SK-N-SH treated with all-trans-retinoic acid at 6 μM for 48 hours (cell line): Measurements from ENCODE around the gene ATR.

Experiments used
- ATAC-seq: fragments of 200-7000 bp; cut with Tn5 transposase; 3 replicates; pipeline ENCODE4 v1.9.1; 2020; ENCODE audit warnings: mild to moderate bottlenecking, moderate library complexity
- ARNTL ChIP-seq: fragments of 450-650 bp; formaldehyde crosslinking; IDR thresholded peaks from 2 replicates; pipeline ENCODE4 v1.5.0; 2020; ENCODE audit warnings: low read depth, mild to moderate bottlenecking, moderate library complexity, borderline replicate concordance
- CSDC2 ChIP-seq: fragments of 250-450 bp; sonication (Bioruptor Pico); IDR thresholded peaks from 2 replicates; pipeline ENCODE4 v1.5.0; 2020; ENCODE audit warnings: mild to moderate bottlenecking, moderate library complexity
- GLIS3 ChIP-seq: fragments of 250-450 bp; sonication (Bioruptor Pico); IDR thresholded peaks from 2 replicates; pipeline ENCODE4 v1.5.0; 2020; ENCODE audit warnings: mild to moderate bottlenecking, moderate library complexity
- ISL1 ChIP-seq: fragments of 250-450 bp; sonication (Bioruptor Pico); IDR thresholded peaks from 2 replicates; pipeline ENCODE4 v2.1.2; 2022; ENCODE audit warnings: mild to moderate bottlenecking, moderate library complexity
- RARB ChIP-seq: fragments of 250-450 bp; sonication (Bioruptor Pico); IDR thresholded peaks from 2 replicates; pipeline ENCODE4 v1.8.0; 2021; ENCODE audit warnings: mild to moderate bottlenecking, moderate library complexity
- SNAI2 ChIP-seq: fragments of 250-450 bp; sonication (Bioruptor Pico); IDR thresholded peaks from 2 replicates; pipeline ENCODE4 v1.5.0; 2020; ENCODE audit warnings: mild to moderate bottlenecking, moderate library complexity
- TCF4 ChIP-seq: fragments of 250-450 bp; sonication (Bioruptor Pico); IDR thresholded peaks from 2 replicates; pipeline ENCODE4 v1.8.0; 2021; ENCODE audit warnings: mild to moderate bottlenecking, moderate library complexity, borderline replicate concordance
- TOX ChIP-seq: fragments of 250-450 bp; sonication (Bioruptor Pico); IDR thresholded peaks from 2 replicates; pipeline ENCODE4 v1.8.0; 2021; ENCODE audit warnings: mild to moderate bottlenecking, moderate library complexity, borderline replicate concordance
- ZC3H10 ChIP-seq: fragments of 250-450 bp; sonication (Bioruptor Pico); IDR thresholded peaks from 2 replicates; pipeline ENCODE4 v1.5.1; 2021; ENCODE audit warnings: mild to moderate bottlenecking, moderate library complexity
- ZFP3 ChIP-seq: fragments of 250-450 bp; sonication (Bioruptor Pico); IDR thresholded peaks from 2 replicates; pipeline ENCODE4 v1.5.0; 2020; ENCODE audit warnings: mild to moderate bottlenecking, moderate library complexity
- ZFP30 ChIP-seq: fragments of 450-650 bp; formaldehyde crosslinking; IDR thresholded peaks from 2 replicates; pipeline ENCODE4 v1.5.0; 2022; ENCODE audit warnings: mild to moderate bottlenecking, moderate library complexity
- ZNF565 ChIP-seq: fragments of 450-650 bp; formaldehyde crosslinking; conservative IDR thresholded peaks from 2 replicates; pipeline ENCODE4 v1.5.0; 2020; ENCODE audit warnings: low read depth, mild to moderate bottlenecking, moderate library complexity
- ZNF70 ChIP-seq: fragments of 450-650 bp; formaldehyde crosslinking; IDR thresholded peaks from 2 replicates; pipeline ENCODE4 v1.5.0; 2020; ENCODE audit warnings: mild to moderate bottlenecking, moderate library complexity
- ZNF8 ChIP-seq: fragments of 450-650 bp; formaldehyde crosslinking; IDR thresholded peaks from 2 replicates; pipeline ENCODE4 v1.5.0; 2020; ENCODE audit warnings: mild to moderate bottlenecking, moderate library complexity
- TF ChIP-seq, protein P1 (sequence below): fragments of 250-450 bp; sonication (Bioruptor Pico); IDR thresholded peaks from 2 replicates; pipeline ENCODE4 v1.8.0; 2021; ENCODE audit warnings: low read depth, mild to moderate bottlenecking, moderate library complexity, borderline replicate concordance
- TF ChIP-seq, protein P2 (sequence below): fragments of 250-450 bp; sonication (Bioruptor Pico); IDR thresholded peaks from 2 replicates; pipeline ENCODE4 v1.5.0; 2020; ENCODE audit warnings: mild to moderate bottlenecking, moderate library complexity
- TF ChIP-seq, protein P3 (sequence below): fragments of 250-450 bp; sonication (Bioruptor Pico); IDR thresholded peaks from 2 replicates; pipeline ENCODE4 v1.5.1; 2020; ENCODE audit warnings: low read depth, mild to moderate bottlenecking, moderate library complexity
- TF ChIP-seq, protein P4 (sequence below): fragments of 250-450 bp; sonication (Bioruptor Pico); IDR thresholded peaks from 2 replicates; pipeline ENCODE4 v1.8.0; 2020; ENCODE audit warnings: mild to moderate bottlenecking, moderate library complexity, borderline replicate concordance

The ATR gene

DNA sequence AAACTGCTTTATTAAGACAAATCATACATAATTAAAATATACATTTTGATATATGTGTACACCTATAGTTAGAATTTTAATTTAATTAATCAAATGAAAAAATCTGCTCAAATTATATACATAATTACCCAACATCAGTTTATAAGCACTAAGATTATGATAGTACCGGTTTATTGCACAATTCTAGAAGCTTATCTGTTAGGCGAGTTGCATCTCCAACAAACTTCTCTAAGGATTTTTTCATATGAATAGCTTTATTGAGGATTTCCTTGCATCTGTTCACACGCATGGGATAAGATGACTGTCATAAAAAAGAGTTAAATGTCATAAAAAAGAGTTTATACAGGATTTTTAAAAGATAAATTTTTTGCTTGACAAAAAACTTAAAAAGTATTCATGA is 110.8 kb downstream of the ATR start (continued):
- TF ChIP-seq, protein P1, sequence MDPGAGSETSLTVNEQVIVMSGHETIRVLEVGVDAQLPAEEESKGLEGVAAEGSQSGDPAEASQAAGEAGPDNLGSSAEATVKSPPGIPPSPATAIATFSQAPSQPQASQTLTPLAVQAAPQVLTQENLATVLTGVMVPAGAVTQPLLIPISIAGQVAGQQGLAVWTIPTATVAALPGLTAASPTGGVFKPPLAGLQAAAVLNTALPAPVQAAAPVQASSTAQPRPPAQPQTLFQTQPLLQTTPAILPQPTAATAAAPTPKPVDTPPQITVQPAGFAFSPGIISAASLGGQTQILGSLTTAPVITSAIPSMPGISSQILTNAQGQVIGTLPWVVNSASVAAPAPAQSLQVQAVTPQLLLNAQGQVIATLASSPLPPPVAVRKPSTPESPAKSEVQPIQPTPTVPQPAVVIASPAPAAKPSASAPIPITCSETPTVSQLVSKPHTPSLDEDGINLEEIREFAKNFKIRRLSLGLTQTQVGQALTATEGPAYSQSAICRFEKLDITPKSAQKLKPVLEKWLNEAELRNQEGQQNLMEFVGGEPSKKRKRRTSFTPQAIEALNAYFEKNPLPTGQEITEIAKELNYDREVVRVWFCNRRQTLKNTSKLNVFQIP (CRISPR knock-in tag): no peak
- TF ChIP-seq TCF4 (no peak), TOX (CRISPR knock-in tag) (no peak), ZFP30 (CRISPR knock-in tag) (no peak), ZC3H10 (CRISPR knock-in tag) (no peak), ZNF70 (CRISPR knock-in tag) (no peak), ZFP3 (CRISPR knock-in tag) (no peak), RARB (CRISPR knock-in tag) (no peak)
- TF ChIP-seq, protein P2, sequence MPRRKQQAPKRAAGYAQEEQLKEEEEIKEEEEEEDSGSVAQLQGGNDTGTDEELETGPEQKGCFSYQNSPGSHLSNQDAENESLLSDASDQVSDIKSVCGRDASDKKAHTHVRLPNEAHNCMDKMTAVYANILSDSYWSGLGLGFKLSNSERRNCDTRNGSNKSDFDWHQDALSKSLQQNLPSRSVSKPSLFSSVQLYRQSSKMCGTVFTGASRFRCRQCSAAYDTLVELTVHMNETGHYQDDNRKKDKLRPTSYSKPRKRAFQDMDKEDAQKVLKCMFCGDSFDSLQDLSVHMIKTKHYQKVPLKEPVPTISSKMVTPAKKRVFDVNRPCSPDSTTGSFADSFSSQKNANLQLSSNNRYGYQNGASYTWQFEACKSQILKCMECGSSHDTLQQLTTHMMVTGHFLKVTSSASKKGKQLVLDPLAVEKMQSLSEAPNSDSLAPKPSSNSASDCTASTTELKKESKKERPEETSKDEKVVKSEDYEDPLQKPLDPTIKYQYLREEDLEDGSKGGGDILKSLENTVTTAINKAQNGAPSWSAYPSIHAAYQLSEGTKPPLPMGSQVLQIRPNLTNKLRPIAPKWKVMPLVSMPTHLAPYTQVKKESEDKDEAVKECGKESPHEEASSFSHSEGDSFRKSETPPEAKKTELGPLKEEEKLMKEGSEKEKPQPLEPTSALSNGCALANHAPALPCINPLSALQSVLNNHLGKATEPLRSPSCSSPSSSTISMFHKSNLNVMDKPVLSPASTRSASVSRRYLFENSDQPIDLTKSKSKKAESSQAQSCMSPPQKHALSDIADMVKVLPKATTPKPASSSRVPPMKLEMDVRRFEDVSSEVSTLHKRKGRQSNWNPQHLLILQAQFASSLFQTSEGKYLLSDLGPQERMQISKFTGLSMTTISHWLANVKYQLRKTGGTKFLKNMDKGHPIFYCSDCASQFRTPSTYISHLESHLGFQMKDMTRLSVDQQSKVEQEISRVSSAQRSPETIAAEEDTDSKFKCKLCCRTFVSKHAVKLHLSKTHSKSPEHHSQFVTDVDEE: no peak

DNA sequence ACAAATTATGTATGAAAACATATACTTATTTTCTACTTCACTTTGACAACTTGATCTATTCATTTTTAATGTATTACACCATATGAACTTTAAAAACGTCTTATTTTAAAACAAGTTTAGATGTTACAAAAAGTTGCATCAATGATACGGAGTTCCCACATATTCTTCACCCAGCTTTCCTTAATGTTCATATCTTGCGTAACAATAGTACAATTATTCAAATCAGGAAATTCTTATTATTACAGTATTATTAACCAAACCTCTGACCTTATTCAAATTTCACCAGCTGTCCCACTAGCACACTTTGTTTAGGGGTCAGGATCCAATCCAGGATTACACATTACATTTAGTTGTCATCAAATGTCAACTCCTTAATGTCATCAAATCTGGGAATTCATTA is 117.8 kb downstream of the ATR start:
- no peak for TF ChIP-seq ISL1
- no peak for TF ChIP-seq GLIS3 (CRISPR knock-in tag)
- no peak for TF ChIP-seq ZNF565 (CRISPR knock-in tag)
- no peak for TF ChIP-seq ARNTL
- no peak for TF ChIP-seq RARB (CRISPR knock-in tag)
- no peak for TF ChIP-seq SNAI2 (CRISPR knock-in tag)
- no peak for ATAC-seq

DNA sequence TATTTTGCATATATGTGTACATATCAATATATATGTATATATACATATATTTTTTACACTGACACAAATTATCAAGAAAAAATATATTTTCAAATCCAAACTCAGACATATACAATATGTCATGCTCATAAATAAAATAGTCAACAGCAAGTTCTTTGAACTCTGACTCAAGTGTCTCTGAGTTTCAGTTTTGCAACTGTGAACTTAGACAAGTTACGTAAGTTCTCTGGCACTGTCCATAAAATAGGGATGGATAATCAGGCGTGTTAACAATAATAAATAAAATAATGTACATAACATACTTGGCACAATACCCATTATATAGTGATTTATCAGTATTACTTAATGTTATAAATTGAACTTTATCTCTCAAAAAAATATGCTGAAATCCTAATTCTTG is 118.6 kb downstream of the ATR start:
- no peak for TF ChIP-seq ISL1
- no peak for TF ChIP-seq RARB (CRISPR knock-in tag)
- TF ChIP-seq, protein P1 (CRISPR knock-in tag): no peak
- TF ChIP-seq ARNTL: no peak
- TF ChIP-seq ZFP30 (CRISPR knock-in tag): no peak
- TF ChIP-seq CSDC2 (CRISPR knock-in tag): no peak
- TF ChIP-seq SNAI2 (CRISPR knock-in tag): no peak
- TF ChIP-seq TOX (CRISPR knock-in tag): no peak
- TF ChIP-seq, protein P3, sequence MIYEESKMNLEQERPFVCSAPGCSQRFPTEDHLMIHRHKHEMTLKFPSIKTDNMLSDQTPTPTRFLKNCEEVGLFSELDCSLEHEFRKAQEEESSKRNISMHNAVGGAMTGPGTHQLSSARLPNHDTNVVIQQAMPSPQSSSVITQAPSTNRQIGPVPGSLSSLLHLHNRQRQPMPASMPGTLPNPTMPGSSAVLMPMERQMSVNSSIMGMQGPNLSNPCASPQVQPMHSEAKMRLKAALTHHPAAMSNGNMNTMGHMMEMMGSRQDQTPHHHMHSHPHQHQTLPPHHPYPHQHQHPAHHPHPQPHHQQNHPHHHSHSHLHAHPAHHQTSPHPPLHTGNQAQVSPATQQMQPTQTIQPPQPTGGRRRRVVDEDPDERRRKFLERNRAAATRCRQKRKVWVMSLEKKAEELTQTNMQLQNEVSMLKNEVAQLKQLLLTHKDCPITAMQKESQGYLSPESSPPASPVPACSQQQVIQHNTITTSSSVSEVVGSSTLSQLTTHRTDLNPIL (CRISPR knock-in tag): no peak
- TF ChIP-seq, protein P2: no peak
- no peak for ATAC-seq

DNA sequence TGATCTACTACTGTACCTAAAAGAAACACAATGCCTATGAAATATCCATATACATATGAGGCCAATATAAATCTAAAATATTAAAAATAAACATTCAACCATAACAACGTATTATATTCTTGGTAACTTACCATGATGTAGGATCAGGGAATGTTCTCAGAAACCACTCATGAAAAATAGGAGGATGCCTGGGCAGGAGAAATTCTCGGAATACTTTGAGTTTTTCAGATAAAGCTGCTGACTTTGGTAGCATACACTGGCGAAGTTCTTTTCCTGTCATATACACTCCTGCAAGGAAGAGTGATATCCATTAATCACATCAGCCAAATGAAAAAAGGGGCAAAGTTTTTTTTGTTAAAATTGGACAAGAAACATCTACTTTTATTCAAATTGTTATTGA is 119.4 kb downstream of the ATR start:
- no peak for ATAC-seq
- TF ChIP-seq ISL1: no peak
- TF ChIP-seq, protein P2: no peak
- no peak for TF ChIP-seq SNAI2 (CRISPR knock-in tag)
- no peak for TF ChIP-seq GLIS3 (CRISPR knock-in tag)
- no peak for TF ChIP-seq ZNF8
- TF ChIP-seq ARNTL: no peak
- TF ChIP-seq, protein P4, sequence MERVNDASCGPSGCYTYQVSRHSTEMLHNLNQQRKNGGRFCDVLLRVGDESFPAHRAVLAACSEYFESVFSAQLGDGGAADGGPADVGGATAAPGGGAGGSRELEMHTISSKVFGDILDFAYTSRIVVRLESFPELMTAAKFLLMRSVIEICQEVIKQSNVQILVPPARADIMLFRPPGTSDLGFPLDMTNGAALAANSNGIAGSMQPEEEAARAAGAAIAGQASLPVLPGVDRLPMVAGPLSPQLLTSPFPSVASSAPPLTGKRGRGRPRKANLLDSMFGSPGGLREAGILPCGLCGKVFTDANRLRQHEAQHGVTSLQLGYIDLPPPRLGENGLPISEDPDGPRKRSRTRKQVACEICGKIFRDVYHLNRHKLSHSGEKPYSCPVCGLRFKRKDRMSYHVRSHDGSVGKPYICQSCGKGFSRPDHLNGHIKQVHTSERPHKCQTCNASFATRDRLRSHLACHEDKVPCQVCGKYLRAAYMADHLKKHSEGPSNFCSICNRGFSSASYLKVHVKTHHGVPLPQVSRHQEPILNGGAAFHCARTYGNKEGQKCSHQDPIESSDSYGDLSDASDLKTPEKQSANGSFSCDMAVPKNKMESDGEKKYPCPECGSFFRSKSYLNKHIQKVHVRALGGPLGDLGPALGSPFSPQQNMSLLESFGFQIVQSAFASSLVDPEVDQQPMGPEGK (CRISPR knock-in tag): no peak
- no peak for TF ChIP-seq TCF4
- no peak for TF ChIP-seq ZFP3 (CRISPR knock-in tag)
